ENCODE measurements around the gene COPB2. TPM values are rescaled to one million over a fixed set of nuclear protein-coding genes. Genes with fewer than 3 reads are reported as not detected.

Gene COPB2
- total RNA-seq, 2 donors from 2014 or later, result 85.2 to 105 TPM

DNA sequence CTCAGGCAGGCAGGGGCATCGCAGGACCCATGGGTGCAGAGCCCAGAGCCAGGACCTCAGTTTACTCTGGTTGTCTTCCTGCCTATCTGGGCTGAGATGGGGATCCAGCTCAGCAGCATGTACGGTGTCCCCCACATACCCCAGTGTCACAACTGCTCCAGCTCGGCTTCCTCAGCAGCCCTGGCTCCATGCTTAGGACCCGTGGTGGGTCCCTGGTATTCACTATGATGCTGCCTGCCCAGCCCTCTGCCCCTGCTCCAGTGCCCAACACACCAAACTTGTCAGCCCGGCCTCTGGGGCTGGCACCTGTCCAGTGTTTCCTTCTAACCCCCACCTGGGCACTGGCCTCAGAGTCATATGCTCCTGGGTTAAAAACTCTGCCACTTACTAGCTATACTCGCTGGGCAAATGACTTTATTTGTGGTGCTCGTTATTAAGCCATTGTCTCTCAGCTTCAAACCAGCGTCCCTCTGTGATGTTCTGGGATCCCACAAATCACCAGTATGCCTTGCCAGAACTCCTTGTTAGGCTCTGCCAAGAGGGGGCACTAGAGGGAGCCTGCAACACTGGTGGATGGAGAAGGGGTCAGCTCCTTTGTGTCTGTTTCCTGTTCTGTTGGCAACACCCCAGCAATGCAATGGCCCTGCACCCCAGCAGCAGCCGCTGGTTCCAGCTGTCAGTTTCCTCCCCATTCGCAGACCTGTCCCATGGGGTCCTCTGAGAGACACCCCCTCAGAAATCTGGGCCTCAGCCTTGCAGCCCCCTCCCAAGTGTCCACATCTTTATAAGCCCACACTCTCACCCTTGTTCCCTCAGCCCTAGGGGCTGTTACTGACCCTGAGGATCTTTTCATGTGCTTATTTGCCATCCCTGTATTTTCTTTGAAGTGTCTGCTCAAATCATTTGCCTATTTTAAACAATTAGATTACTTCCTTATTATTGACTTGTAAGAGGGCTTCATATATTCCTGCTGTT is 69.7 kb downstream of the COPB2 start:
- H3K27ac Mint-ChIP-seq, result no peak overlapping the region
- H3K9me3 Mint-ChIP-seq, result no peaks in the 10 kb centered on the region
- DNase-seq, result no peak
- H3K36me3 Mint-ChIP-seq (ENCODE audit: insufficient read depth in 2 of 2), result no peaks in the 10 kb centered on the region
- ATAC-seq (replicated peaks in 1 of 2), result no peak
- H3K4me1 Mint-ChIP-seq (ENCODE audit: low read depth), result no peaks in the 10 kb centered on the region
- H3K4me3 Mint-ChIP-seq, result no peak overlapping the region
- H3K27me3 Mint-ChIP-seq (ENCODE audit: low read depth), result peaks cover 23% of the 10 kb centered on the region

DNA sequence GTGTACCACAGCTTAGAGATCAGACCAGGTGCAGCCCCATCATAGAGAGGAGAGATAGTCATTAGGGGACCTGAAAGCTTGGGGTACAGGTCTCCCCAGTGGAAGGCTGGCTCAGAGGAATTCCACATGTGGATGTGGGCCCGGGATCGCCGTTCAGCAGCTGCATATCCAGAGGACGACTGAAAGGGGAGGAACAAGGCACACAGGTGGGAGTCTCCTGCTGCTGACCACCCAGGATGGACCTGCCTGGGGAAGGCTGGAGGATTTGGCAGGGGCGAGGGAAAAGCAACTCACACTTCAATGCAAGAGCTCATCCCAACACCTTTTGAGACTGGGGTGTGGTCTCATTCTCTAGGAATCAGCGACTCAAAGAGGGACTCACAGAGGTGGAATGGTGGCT is 70.6 kb downstream of the COPB2 start:
- no peak overlapping the region for H3K4me3 Mint-ChIP-seq
- DNase-seq (no peak), ATAC-seq (replicated peaks in 1 of 2) (no peak)
- H3K27me3 Mint-ChIP-seq (ENCODE audit: low read depth), result peaks cover 23% of the 10 kb centered on the region
- no peaks in the 10 kb centered on the region for H3K9me3 Mint-ChIP-seq
- H3K36me3 Mint-ChIP-seq (ENCODE audit: insufficient read depth in 2 of 2), result no peaks in the 10 kb centered on the region
- no peak overlapping the region for H3K27ac Mint-ChIP-seq
- no peaks in the 10 kb centered on the region for H3K4me1 Mint-ChIP-seq (ENCODE audit: low read depth)

- H3K27ac Mint-ChIP-seq, result no peak overlapping the region
- DNase-seq (no peak), ATAC-seq (replicated peaks in 1 of 2) (no peak)
- no peaks in the 10 kb centered on the region for H3K9me3 Mint-ChIP-seq
- no peaks in the 10 kb centered on the region for H3K4me1 Mint-ChIP-seq (ENCODE audit: low read depth)
- no peak overlapping the region for H3K4me3 Mint-ChIP-seq
- H3K36me3 Mint-ChIP-seq (ENCODE audit: insufficient read depth in 2 of 2), result no peaks in the 10 kb centered on the region
- H3K27me3 Mint-ChIP-seq (ENCODE audit: low read depth), result peaks cover 26% of the 10 kb centered on the region
Measured at GRCh38 chr3:139318431-139318816, 71.0 kb downstream of the COPB2 start.

DNA sequence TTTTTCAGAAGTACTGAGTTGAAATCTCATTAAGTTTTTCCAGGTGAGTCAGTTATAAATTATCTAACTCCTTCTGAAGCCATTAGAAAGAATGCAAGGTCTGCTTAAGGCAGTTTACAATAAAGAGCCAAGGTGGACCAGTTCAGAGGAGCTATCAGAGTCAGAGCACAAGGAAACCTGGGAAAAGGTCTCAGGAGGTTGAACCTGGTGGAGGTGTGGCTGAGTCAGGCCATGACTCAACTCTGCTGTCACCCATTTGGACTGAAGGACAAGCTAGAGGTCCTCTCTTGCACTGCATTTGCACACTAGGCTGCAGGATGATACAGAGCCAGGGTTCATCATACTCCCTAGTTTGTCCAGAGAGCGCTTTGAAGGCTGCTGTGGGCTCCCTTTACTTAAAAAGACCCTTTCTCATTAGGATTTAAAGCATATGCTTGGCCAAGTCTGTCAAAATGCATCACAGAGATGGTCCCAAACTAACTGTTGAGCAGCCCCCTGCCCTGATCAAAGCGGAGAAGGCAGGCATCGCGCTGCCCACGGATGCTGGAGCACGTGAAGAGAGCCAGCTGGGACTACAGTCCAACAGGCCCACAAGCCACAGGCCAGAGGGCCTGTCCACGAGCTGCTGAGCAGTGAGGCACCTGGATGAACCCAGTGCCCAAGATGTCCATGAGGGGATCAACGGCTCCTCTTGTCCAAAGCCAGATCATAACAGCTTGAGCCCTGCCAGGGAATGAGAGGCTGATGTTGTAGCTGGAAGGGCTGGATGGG is 71.6 kb downstream of the COPB2 start:
- ATAC-seq (replicated peaks in 1 of 2), result no peak
- Mint-ChIP-seq H3K27ac (no peak overlapping the region), H3K4me1 (ENCODE audit: low read depth) (no peaks in the 10 kb centered on the region), H3K9me3 (no peaks in the 10 kb centered on the region), H3K4me3 (no peak overlapping the region), H3K36me3 (ENCODE audit: insufficient read depth in 2 of 2) (no peaks in the 10 kb centered on the region), H3K27me3 (ENCODE audit: low read depth) (peaks cover 30% of the 10 kb centered on the region)
- DNase-seq, result no peak

DNA sequence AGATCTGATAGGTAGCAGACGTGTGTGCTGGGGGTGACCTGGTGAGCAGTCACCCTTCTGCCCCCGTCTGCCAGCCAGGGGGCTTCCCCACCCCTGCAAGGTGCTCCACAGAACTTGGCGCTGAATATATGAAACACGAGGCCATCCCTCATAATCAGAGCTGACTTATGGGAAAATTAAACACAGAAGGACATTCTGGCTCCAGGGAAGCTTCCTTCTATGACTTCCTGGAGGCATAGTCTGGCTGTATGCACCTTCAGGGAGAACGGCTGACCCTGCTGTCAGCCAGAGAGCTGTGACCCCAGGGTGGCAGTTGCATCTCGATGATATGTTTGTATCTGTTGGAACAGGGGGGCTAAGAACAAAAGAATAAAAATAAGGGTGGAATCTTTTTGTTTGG is 72.2 kb downstream of the COPB2 start:
- no peaks in the 10 kb centered on the region for H3K9me3 Mint-ChIP-seq
- ATAC-seq (replicated peaks in 1 of 2) (no peak), DNase-seq (no peak)
- no peak overlapping the region for H3K27ac Mint-ChIP-seq
- H3K4me3 Mint-ChIP-seq, result no peak overlapping the region
- H3K4me1 Mint-ChIP-seq (ENCODE audit: low read depth), result no peaks in the 10 kb centered on the region
- peaks cover 30% of the 10 kb centered on the region for H3K27me3 Mint-ChIP-seq (ENCODE audit: low read depth)
- H3K36me3 Mint-ChIP-seq (ENCODE audit: insufficient read depth in 2 of 2), result no peaks in the 10 kb centered on the region

DNA sequence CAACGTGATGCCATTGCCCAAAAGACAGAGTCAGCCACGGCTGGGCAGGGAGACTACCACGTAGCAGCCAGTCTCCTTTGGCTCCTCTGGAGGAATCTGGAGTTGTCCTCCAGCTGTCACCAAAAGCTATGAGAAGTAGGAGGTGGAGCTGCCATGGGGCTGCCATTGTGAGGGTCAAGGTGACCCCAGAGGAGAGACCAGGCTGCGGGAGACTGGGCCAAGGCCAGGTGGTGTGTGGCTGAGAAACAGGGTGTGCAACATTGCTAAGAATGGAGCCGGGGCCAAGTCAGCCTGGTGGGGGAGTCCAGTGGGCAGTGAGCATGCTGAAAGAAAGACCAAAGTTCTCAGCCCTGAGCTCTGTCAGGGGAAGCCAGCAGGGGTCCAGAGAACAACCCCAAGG is 75.5 kb downstream of the COPB2 start:
- Mint-ChIP-seq H3K9me3 (no peaks in the 10 kb centered on the region), H3K4me3 (no peak overlapping the region), H3K27ac (no peak overlapping the region), H3K36me3 (ENCODE audit: insufficient read depth in 2 of 2) (no peaks in the 10 kb centered on the region), H3K27me3 (ENCODE audit: low read depth) (peaks cover 22% of the 10 kb centered on the region), H3K4me1 (ENCODE audit: low read depth) (no peaks in the 10 kb centered on the region)
- ATAC-seq (replicated peaks in 1 of 2) (no peak), DNase-seq (no peak)

DNA sequence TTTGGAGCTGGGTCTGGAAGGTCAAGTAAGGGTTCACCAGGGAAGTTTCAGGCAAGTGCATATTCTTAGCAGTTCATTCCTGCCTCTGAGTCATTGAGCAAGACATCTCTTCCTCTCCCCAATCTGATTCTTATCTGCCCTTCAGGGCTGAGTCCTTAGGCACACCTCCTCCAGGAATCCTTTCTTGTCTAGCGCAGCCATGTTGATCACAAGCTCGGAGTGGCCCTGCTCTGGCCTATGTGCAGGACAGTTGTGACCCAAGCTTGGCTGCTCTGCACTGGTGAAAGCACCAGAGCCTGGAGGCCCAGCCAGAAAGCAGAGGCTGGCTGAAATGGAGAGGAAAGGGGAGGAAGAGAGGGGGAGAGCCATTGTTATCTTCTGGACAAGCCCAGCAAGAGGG is 76.5 kb downstream of the COPB2 start:
- Mint-ChIP-seq H3K36me3 (ENCODE audit: insufficient read depth in 2 of 2) (no peaks in the 10 kb centered on the region), H3K27ac (no peak overlapping the region), H3K4me3 (no peak overlapping the region), H3K4me1 (ENCODE audit: low read depth) (no peaks in the 10 kb centered on the region), H3K9me3 (no peaks in the 10 kb centered on the region), H3K27me3 (ENCODE audit: low read depth) (peaks cover 22% of the 10 kb centered on the region)
- ATAC-seq (replicated peaks in 1 of 2) (no peak), DNase-seq (no peak)

GRCh38 chr3:139312416-139312815 is 77.0 kb downstream of the COPB2 start:
- DNase-seq (no peak), ATAC-seq (replicated peaks in 1 of 2) (no peak)
- Mint-ChIP-seq H3K4me1 (ENCODE audit: low read depth) (no peaks in the 10 kb centered on the region), H3K9me3 (no peaks in the 10 kb centered on the region), H3K27me3 (ENCODE audit: low read depth) (peaks cover 22% of the 10 kb centered on the region), H3K4me3 (no peak overlapping the region), H3K36me3 (ENCODE audit: insufficient read depth in 2 of 2) (no peaks in the 10 kb centered on the region), H3K27ac (no peak overlapping the region)

- DNase-seq, result no peak
- ATAC-seq (replicated peaks in 1 of 2), result no peak
Measured at GRCh38 chr3:139311557-139311956, 77.9 kb downstream of the COPB2 start.

GRCh38 chr3:139310474-139310933 is 78.9 kb downstream of the COPB2 start:
- Mint-ChIP-seq H3K4me1 (ENCODE audit: low read depth) (no peaks in the 10 kb centered on the region), H3K4me3 (no peak overlapping the region), H3K9me3 (no peaks in the 10 kb centered on the region), H3K27ac (no peak overlapping the region), H3K36me3 (ENCODE audit: insufficient read depth in 2 of 2) (no peaks in the 10 kb centered on the region), H3K27me3 (ENCODE audit: low read depth) (peaks cover 11% of the 10 kb centered on the region)
- ATAC-seq (replicated peaks in 1 of 2) (no peak), DNase-seq (no peak)

More at GRCh38 chr3:139311557-139311956, 77.9 kb downstream of the COPB2 start:
- H3K4me3 Mint-ChIP-seq, result no peak overlapping the region
- no peaks in the 10 kb centered on the region for H3K4me1 Mint-ChIP-seq (ENCODE audit: low read depth)
- no peaks in the 10 kb centered on the region for H3K9me3 Mint-ChIP-seq
- no peak overlapping the region for H3K27ac Mint-ChIP-seq
- no peaks in the 10 kb centered on the region for H3K36me3 Mint-ChIP-seq (ENCODE audit: insufficient read depth in 2 of 2)
- peaks cover 22% of the 10 kb centered on the region for H3K27me3 Mint-ChIP-seq (ENCODE audit: low read depth)

DNA sequence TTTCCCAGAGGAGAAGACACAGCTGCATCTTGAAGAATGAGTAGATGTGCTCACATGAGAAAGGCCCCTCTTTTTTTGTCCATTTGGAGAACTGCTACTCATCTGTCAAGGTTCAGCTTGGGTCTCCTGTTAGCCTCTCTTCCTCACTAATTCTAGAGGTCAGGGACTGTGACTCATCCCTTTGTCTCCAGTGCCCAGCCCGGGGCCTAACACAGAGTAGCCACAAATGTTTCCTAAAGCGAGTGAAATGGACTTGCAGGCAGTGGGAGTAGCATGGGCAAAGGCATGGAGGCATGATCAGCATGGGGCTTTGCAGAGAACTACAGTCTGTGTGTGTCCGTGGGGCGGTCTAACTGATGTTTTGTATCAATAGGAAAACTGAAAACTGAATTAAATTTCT is 79.6 kb downstream of the COPB2 start:
- Mint-ChIP-seq H3K4me3 (no peak overlapping the region), H3K9me3 (no peaks in the 10 kb centered on the region), H3K4me1 (ENCODE audit: low read depth) (no peaks in the 10 kb centered on the region), H3K27me3 (ENCODE audit: low read depth) (peaks cover 7% of the 10 kb centered on the region), H3K36me3 (ENCODE audit: insufficient read depth in 2 of 2) (no peaks in the 10 kb centered on the region), H3K27ac (no peak overlapping the region)
- DNase-seq, result no peak
- no peak for ATAC-seq (replicated peaks in 1 of 2)

DNA sequence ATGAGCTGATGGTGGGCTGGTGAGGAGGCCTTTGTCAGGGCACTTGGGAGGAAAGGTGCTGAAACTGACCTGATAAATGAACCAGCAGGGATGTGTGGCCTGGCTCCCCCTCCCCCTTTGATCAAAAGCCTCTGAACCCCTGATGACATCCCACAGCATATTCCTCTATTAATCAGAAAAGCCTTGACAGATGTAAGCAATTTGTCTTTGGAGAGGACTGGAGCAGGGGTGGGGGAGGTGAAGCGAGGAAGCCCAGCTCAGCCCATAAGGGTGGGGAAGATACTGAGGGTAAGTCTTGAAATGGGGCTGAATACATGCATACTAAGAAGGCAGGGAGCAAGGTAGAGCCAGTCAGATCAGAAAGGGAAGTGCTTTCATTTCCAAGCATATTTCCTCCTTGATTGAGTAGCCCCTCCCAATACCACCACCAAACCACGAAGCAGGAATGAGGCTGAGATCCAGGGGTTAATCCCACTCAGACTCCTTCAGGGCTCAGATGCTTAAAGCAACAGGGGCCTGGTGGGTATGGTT is 80.3 kb downstream of the COPB2 start:
- ATAC-seq (replicated peaks in 1 of 2), result no peak
- peaks cover 7% of the 10 kb centered on the region for H3K27me3 Mint-ChIP-seq (ENCODE audit: low read depth)
- H3K9me3 Mint-ChIP-seq, result no peaks in the 10 kb centered on the region

GRCh38 chr3:139308560-139308959 is 80.9 kb downstream of the COPB2 start:
- no peaks in the 10 kb centered on the region for H3K36me3 Mint-ChIP-seq (ENCODE audit: insufficient read depth in 2 of 2)
- H3K4me3 Mint-ChIP-seq, result no peak overlapping the region
- no peaks in the 10 kb centered on the region for H3K4me1 Mint-ChIP-seq (ENCODE audit: low read depth)
- peaks cover 5% of the 10 kb centered on the region for H3K27me3 Mint-ChIP-seq (ENCODE audit: low read depth)
- DNase-seq, result no peak
- no peaks in the 10 kb centered on the region for H3K9me3 Mint-ChIP-seq
- H3K27ac Mint-ChIP-seq, result no peak overlapping the region
- no peak for ATAC-seq (replicated peaks in 1 of 2)

More for the DNA sequence above, 80.3 kb downstream of the COPB2 start:
- no peak overlapping the region for H3K4me3 Mint-ChIP-seq
- no peak for DNase-seq
- H3K36me3 Mint-ChIP-seq (ENCODE audit: insufficient read depth in 2 of 2), result no peaks in the 10 kb centered on the region
- H3K4me1 Mint-ChIP-seq (ENCODE audit: low read depth), result no peaks in the 10 kb centered on the region
- H3K27ac Mint-ChIP-seq, result no peak overlapping the region

Data from activated T-cell treated with anti-CD3 and anti-CD28 coated beads, Interleukin-2, amount 50 U/mL, for 72 hours (primary cell).